ENCODE results near the gene HSPA12A.

The HSPA12A gene

DNA sequence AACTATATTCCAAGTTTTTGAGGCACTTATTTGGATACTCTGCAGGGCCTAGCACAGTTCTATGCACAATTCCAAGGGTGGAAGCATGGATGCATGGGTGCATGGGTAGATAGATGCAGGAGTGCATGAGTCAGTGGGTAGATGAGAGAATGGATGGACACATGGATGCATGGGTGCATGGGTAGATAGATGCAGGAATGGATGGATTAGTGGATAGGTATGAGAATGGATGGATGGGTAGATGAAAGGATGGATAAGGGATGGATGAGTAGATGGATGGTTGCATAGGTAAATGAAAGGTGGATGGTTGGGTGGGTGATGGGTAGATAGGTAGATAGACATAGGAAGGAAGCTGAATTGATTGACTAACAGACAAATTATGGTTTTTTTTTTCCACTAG lies 106.0 kb downstream of the HSPA12A start:
- H3K4me2 ChIP-seq (ENCODE audit: low read length), result no peak overlapping the region
- H3K23ac ChIP-seq (ENCODE audit: low read length), result no peak overlapping the region
- H3K9ac ChIP-seq (ENCODE audit: low read length), result no peak overlapping the region
- H2BK120ac ChIP-seq (ENCODE audit: low read depth, low read length), result no peak overlapping the region
- no peak overlapping the region for H3K18ac ChIP-seq (ENCODE audit: low read length)
- no peaks in the 10 kb centered on the region for H3K27me3 ChIP-seq (ENCODE audit: insufficient read depth, low read length, poor library complexity)
- no peak overlapping the region for H2BK15ac ChIP-seq (replicated peaks; ENCODE audit: low read depth)
- H3K79me2 ChIP-seq (ENCODE audit: control insufficient read depth, insufficient read depth, low read length), result no peaks in the 10 kb centered on the region
- no peak overlapping the region for H4K8ac ChIP-seq (ENCODE audit: low read depth, low read length)
- no peak overlapping the region for H2AK5ac ChIP-seq (ENCODE audit: low read length)
- H2BK5ac ChIP-seq (ENCODE audit: low read length), result no peak overlapping the region
- no peaks in the 10 kb centered on the region for H3K79me1 ChIP-seq (ENCODE audit: low read length)
- no peaks in the 10 kb centered on the region for H3K4me1 ChIP-seq (ENCODE audit: control insufficient read depth, low read depth, low read length)
- no peak overlapping the region for H4K5ac ChIP-seq (ENCODE audit: low read length)
- no peak overlapping the region for H3K4me3 ChIP-seq (ENCODE audit: low read length)
- no peak overlapping the region for H3K27ac ChIP-seq (ENCODE audit: low read depth, low read length)
- H3K4ac ChIP-seq (ENCODE audit: low read depth, low read length), result no peak overlapping the region
- no peak overlapping the region for H3K56ac ChIP-seq (ENCODE audit: low read length)
- H3K36me3 ChIP-seq (ENCODE audit: control insufficient read depth, insufficient read depth, low read length), result no peaks in the 10 kb centered on the region
- no peak for DNase-seq

DNA sequence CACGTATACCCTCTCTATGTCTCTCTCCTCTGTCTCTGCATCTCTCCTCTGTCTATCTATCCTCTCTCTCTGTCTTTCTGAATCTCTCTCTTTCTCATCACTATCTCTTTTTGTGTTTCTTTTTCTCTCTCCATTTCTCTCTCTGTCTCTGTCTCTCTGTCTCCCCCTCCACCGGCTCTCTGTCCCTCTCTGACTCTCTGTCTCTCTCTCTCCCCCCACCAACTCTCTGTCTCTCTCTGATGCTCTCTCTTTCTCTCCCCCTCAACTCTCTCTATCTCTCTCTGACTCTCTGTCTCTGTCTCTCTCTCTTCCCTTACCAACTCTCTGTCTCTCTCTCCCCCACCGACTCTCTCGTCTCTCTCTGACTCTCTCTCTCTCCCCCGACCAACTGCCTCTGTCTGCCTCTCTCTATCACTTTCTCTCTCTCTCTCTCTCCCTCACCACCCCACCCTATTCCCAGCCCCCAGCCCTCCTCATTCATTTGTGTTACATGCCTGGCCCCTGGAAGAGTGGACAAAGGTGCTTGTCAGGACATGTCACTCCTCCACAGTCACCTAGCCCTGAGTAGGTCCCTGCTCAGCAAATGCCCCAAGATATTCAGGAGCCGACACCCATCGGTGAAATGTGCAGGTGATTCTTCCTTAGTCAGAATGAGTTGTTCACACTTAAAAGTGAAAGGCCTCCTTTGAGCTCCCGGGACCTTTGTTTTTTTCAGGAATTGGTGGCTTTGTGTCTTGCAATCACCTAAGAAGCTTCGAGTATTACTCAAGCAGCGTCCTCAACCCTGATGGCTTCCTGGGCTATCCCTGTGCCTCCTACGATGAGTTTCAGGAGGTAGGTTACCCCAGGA lies 108.0 kb downstream of the HSPA12A start:
- Histone ChIP-seq H3K18ac (ENCODE audit: low read length) (no peak overlapping the region), H3K56ac (ENCODE audit: low read length) (no peak overlapping the region), H3K4me1 (ENCODE audit: control insufficient read depth, low read depth, low read length) (peaks cover 3% of the 10 kb centered on the region), H3K4me3 (ENCODE audit: low read length) (no peak overlapping the region), H2BK15ac (replicated peaks; ENCODE audit: low read depth) (no peak overlapping the region), H4K5ac (ENCODE audit: low read length) (no peak overlapping the region), H2BK5ac (ENCODE audit: low read length) (no peak overlapping the region), H4K8ac (ENCODE audit: low read depth, low read length) (no peak overlapping the region), H3K79me2 (ENCODE audit: control insufficient read depth, insufficient read depth, low read length) (no peaks in the 10 kb centered on the region), H3K79me1 (ENCODE audit: low read length) (no peaks in the 10 kb centered on the region), H2BK120ac (ENCODE audit: low read depth, low read length) (no peak overlapping the region), H3K4ac (ENCODE audit: low read depth, low read length) (no peak overlapping the region), H3K27me3 (ENCODE audit: insufficient read depth, low read length, poor library complexity) (no peaks in the 10 kb centered on the region), H3K9ac (ENCODE audit: low read length) (no peak overlapping the region), H3K27ac (ENCODE audit: low read depth, low read length) (no peak overlapping the region), H3K36me3 (ENCODE audit: control insufficient read depth, insufficient read depth, low read length) (no peaks in the 10 kb centered on the region), H3K23ac (ENCODE audit: low read length) (no peak overlapping the region), H2AK5ac (ENCODE audit: low read length) (no peak overlapping the region), H3K4me2 (ENCODE audit: low read length) (no peak overlapping the region)
- no CpG with 5 or more reads among the region's 11 CpGs for WGBS (ENCODE audit: extremely low coverage, insufficient coverage, low lambda C conversion rate)
- no peak for DNase-seq

DNA sequence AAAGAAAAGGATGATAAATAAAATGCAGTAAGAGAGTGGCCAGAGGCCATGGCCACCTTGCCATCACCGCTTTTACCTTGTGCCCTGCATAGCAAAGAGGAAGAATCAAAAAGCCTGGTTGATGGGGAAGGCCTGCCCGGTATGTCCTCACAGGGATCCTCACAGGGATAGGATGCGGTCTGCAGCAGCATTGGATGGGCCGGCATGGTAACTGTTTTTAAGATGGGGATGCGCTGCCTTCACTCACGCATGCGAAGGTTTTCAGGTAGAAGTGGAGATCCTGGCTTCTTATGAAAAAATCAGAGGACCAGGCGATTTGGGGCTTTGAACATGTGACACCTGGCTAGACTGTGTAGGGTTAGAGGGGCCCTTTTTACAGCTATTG lies 109.2 kb downstream of the HSPA12A start:
- Histone ChIP-seq H3K79me1 (ENCODE audit: low read length) (no peaks in the 10 kb centered on the region), H3K18ac (ENCODE audit: low read length) (no peak overlapping the region)

DNA sequence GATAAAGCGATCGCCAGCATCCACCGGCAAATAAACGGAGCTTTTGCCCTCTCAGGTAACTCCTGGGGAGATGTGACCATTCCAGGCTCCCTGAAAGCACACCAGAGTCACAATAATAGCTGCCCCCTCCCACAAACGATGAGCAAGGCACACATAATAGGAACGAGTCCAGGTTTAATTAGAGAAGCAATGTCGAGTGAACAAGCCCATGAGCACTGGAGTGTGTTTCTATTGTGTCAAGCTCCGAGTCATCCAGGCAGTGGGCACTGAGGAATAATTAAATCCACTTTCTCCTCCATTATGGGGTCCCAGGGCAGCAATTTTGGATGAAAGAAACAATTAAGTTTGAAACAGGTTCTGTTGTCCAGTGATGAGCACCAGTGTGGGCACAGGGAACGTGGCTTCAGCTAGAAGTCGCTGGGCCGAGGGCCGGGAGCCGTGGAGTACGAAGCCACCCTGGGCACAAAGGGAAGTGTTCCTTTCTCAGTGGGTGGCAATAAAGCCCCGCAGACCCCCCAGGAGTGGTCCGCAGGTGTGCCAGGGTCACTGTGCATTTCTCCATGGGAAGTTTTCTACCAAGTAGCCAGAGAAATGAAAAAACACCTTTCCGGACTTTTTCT lies 109.7 kb downstream of the HSPA12A start:
- Histone ChIP-seq H3K4me2 (ENCODE audit: low read length) (no peak overlapping the region), H3K56ac (ENCODE audit: low read length) (no peak overlapping the region), H2AK5ac (ENCODE audit: low read length) (no peak overlapping the region), H3K27ac (ENCODE audit: low read depth, low read length) (no peak overlapping the region), H2BK5ac (ENCODE audit: low read length) (no peak overlapping the region), H3K4me3 (ENCODE audit: low read length) (no peak overlapping the region), H3K9ac (ENCODE audit: low read length) (no peak overlapping the region), H3K4ac (ENCODE audit: low read depth, low read length) (no peak overlapping the region), H3K23ac (ENCODE audit: low read length) (no peak overlapping the region), H2BK120ac (ENCODE audit: low read depth, low read length) (no peak overlapping the region), H3K27me3 (ENCODE audit: insufficient read depth, low read length, poor library complexity) (no peaks in the 10 kb centered on the region), H3K18ac (ENCODE audit: low read length) (no peak overlapping the region), H2BK15ac (replicated peaks; ENCODE audit: low read depth) (no peak overlapping the region), H4K8ac (ENCODE audit: low read depth, low read length) (no peak overlapping the region), H3K36me3 (ENCODE audit: control insufficient read depth, insufficient read depth, low read length) (no peaks in the 10 kb centered on the region), H4K5ac (ENCODE audit: low read length) (no peak overlapping the region), H3K79me2 (ENCODE audit: control insufficient read depth, insufficient read depth, low read length) (no peaks in the 10 kb centered on the region), H3K79me1 (ENCODE audit: low read length) (no peaks in the 10 kb centered on the region), H3K4me1 (ENCODE audit: control insufficient read depth, low read depth, low read length) (peaks cover 8% of the 10 kb centered on the region)
- no CpG with 5 or more reads among the region's 17 CpGs for WGBS (ENCODE audit: extremely low coverage, insufficient coverage, low lambda C conversion rate)
- DNase-seq, result no peak

More for the DNA sequence above, 109.2 kb downstream of the HSPA12A start:
- Histone ChIP-seq H2BK15ac (replicated peaks; ENCODE audit: low read depth) (no peak overlapping the region), H2BK120ac (ENCODE audit: low read depth, low read length) (no peak overlapping the region), H3K23ac (ENCODE audit: low read length) (no peak overlapping the region), H2AK5ac (ENCODE audit: low read length) (no peak overlapping the region), H3K4me2 (ENCODE audit: low read length) (no peak overlapping the region), H3K27ac (ENCODE audit: low read depth, low read length) (no peak overlapping the region), H3K4me1 (ENCODE audit: control insufficient read depth, low read depth, low read length) (peaks cover 8% of the 10 kb centered on the region), H3K4me3 (ENCODE audit: low read length) (no peak overlapping the region), H3K4ac (ENCODE audit: low read depth, low read length) (no peak overlapping the region), H2BK5ac (ENCODE audit: low read length) (no peak overlapping the region), H3K79me2 (ENCODE audit: control insufficient read depth, insufficient read depth, low read length) (no peaks in the 10 kb centered on the region), H4K8ac (ENCODE audit: low read depth, low read length) (no peak overlapping the region), H3K27me3 (ENCODE audit: insufficient read depth, low read length, poor library complexity) (no peaks in the 10 kb centered on the region), H3K56ac (ENCODE audit: low read length) (no peak overlapping the region), H4K5ac (ENCODE audit: low read length) (no peak overlapping the region), H3K9ac (ENCODE audit: low read length) (no peak overlapping the region), H3K36me3 (ENCODE audit: control insufficient read depth, insufficient read depth, low read length) (no peaks in the 10 kb centered on the region)
- no peak for DNase-seq
- no CpG with 5 or more reads among the region's 8 CpGs for WGBS (ENCODE audit: extremely low coverage, insufficient coverage, low lambda C conversion rate)

DNA sequence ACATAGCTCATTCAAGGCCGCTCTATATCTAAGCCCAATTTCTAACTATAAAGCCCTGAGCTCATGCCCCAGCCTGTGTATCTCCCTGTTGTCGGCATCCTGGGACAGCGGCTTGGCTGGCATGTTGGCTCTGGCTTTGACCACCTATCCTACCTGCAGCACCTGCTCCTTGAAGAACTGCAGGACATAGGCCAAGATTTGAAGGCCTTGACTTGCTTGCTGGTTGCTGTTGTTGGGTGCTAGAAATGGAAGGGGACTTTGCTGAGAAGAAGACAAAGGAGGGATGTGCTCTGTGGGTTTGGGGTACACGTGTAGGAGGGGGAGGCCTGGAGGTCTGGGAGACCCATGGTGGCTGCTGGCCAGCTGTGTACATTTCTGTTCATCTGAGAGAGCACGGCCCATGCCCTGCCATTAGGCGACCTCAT lies 110.5 kb downstream of the HSPA12A start:
- Histone ChIP-seq H3K4ac (ENCODE audit: low read depth, low read length) (no peak overlapping the region), H3K36me3 (ENCODE audit: control insufficient read depth, insufficient read depth, low read length) (no peaks in the 10 kb centered on the region), H3K79me1 (ENCODE audit: low read length) (no peaks in the 10 kb centered on the region), H3K27ac (ENCODE audit: low read depth, low read length) (no peak overlapping the region), H3K23ac (ENCODE audit: low read length) (no peak overlapping the region), H2AK5ac (ENCODE audit: low read length) (no peak overlapping the region), H3K4me3 (ENCODE audit: low read length) (no peak overlapping the region), H3K4me2 (ENCODE audit: low read length) (no peak overlapping the region), H3K27me3 (ENCODE audit: insufficient read depth, low read length, poor library complexity) (no peaks in the 10 kb centered on the region), H2BK120ac (ENCODE audit: low read depth, low read length) (no peak overlapping the region), H4K5ac (ENCODE audit: low read length) (no peak overlapping the region), H2BK15ac (replicated peaks; ENCODE audit: low read depth) (no peak overlapping the region), H3K56ac (ENCODE audit: low read length) (no peak overlapping the region), H3K18ac (ENCODE audit: low read length) (no peak overlapping the region), H3K79me2 (ENCODE audit: control insufficient read depth, insufficient read depth, low read length) (no peaks in the 10 kb centered on the region), H3K9ac (ENCODE audit: low read length) (no peak overlapping the region), H2BK5ac (ENCODE audit: low read length) (no peak overlapping the region), H3K4me1 (ENCODE audit: control insufficient read depth, low read depth, low read length) (peaks cover 8% of the 10 kb centered on the region), H4K8ac (ENCODE audit: low read depth, low read length) (no peak overlapping the region)
- no peak for DNase-seq
- WGBS (ENCODE audit: extremely low coverage, insufficient coverage, low lambda C conversion rate), result no CpG with 5 or more reads among the region's 6 CpGs

Measured in mesendoderm (in vitro differentiated cells).